HL-60 (cell line): ENCODE data around the gene GPR153.

Source experiments
- DNase-seq, 2 experiments: peaks; one replicate each; pipeline ENCODE4 v3.0.0-alpha.2; 2010 to 2020; ENCODE audit warnings: low read depth in 1 of 2, low spot score in 1 of 2
- H3K27ac ChIP-seq: fragments of 250-450 bp; sonication (Bioruptor Pico); replicated peaks from 2 replicates; pipeline ENCODE4 v1.5.1; 2020; ENCODE audit warnings: mild to moderate bottlenecking, moderate library complexity
- H3K27me3 ChIP-seq: fragments of 250-450 bp; sonication (Bioruptor Pico); 2 replicates; pipeline ENCODE4 v1.5.1; 2021; ENCODE audit warnings: mild to moderate bottlenecking, moderate library complexity; ENCODE audit not compliant: insufficient read depth, poor library complexity, severe bottlenecking
- H3K4me3 ChIP-seq: replicated peaks from 2 replicates; pipeline ENCODE4 v1.5.1; 2011; ENCODE audit warnings: mild to moderate bottlenecking, control low read depth, low read length; ENCODE audit not compliant: insufficient read depth
- CTCF ChIP-seq: IDR thresholded peaks from one replicate; pipeline ENCODE4 v1.5.1; 2011; ENCODE audit warnings: low read length, control low read depth, inconsistent platforms; ENCODE audit not compliant: insufficient read depth
- GABPA ChIP-seq: IDR thresholded peaks from 2 replicates; pipeline ENCODE4 v1.6.1; 2012; ENCODE audit warnings: low read depth
- POLR2AphosphoS5 ChIP-seq: IDR thresholded peaks from 2 replicates; pipeline ENCODE4 v1.6.1; 2012; ENCODE audit warnings: low read depth
- REST ChIP-seq: IDR thresholded peaks from 2 replicates; pipeline ENCODE4 v1.6.1; 2012; ENCODE audit warnings: low read depth; ENCODE audit not compliant: insufficient replicate concordance
- SPI1 ChIP-seq: IDR thresholded peaks from 2 replicates; pipeline ENCODE4 v1.6.1; 2012; ENCODE audit warnings: low read depth, mild to moderate bottlenecking, borderline replicate concordance
- long read RNA-seq: library from polyadenylated mRNA; unstranded; transcript quantifications from one replicate; pipeline ENCODE4 v2.0.0, GENCODE V29; 2020

The GPR153 gene
- long read RNA-seq = 0 reads

- Histone ChIP-seq H3K27me3 (peaks cover 28% of the 10 kb centered on the region), H3K27ac (no peak within 1 kb of the TSS), H3K4me3 (peak within 1 kb of the TSS; percentile 36)
- peak in 1 of 2 experiments; percentile 15 for DNase-seq
- TF ChIP-seq POLR2AphosphoS5 = no peak
- no peak for TF ChIP-seq CTCF
- no peak for TF ChIP-seq GABPA
- no peak for TF ChIP-seq SPI1
- TF ChIP-seq REST = no peak
These were observed at the start of gene GPR153 for GRCh38 chr1:6260961-6261614. Gene GPR153, minus strand, starts transcription at chr1:6261098. Its CDS starts 6,193 bp downstream, at chr1:6254905.

GRCh38 chr1:6310116-6310848, 49.4 kb upstream of the GPR153 start:
- no peak overlapping the region for H3K27ac ChIP-seq

More at GRCh38 chr1:6310116-6310848, 49.4 kb upstream of the GPR153 start:
- H3K27me3 ChIP-seq = no peaks in the 10 kb centered on the region
- no peak overlapping the region for H3K4me3 ChIP-seq
- no peak for TF ChIP-seq REST
- no peak for TF ChIP-seq SPI1
- TF ChIP-seq GABPA = no peak
- no peak for TF ChIP-seq CTCF
- no peak for TF ChIP-seq POLR2AphosphoS5
- no peak for DNase-seq
